Testis (tissue), 3 donors: ENCODE data around the gene ATP13A1. TPM values are rescaled to one million over a fixed set of nuclear protein-coding genes. Genes with fewer than 3 reads are reported as not detected.
"Not testable (repeated sequence)": the region's sequence is repeated elsewhere in the genome, so short reads cannot be mapped to it uniquely, and the experiment has no call there.

Source experiments
- DNase-seq: peaks from one replicate; pipeline ENCODE4 v3.0.0-alpha.2; 2019
- H3K27ac ChIP-seq, 2 donors: fragments of 200-600 bp; sonication (generic); one replicate each; pipeline ENCODE4 v1.5.1; 2019
- H3K27me3 ChIP-seq: fragments of 200-600 bp; sonication (generic); one replicate; pipeline ENCODE4 v1.5.1; 2019
- H3K36me3 ChIP-seq: fragments of 200-600 bp; sonication (generic); one replicate; pipeline ENCODE4 v1.5.1; 2017; ENCODE audit warnings: low read depth; ENCODE audit errors: missing control alignments
- H3K4me1 ChIP-seq: fragments of 200-600 bp; sonication (generic); one replicate; pipeline ENCODE4 v1.5.1; 2019
- H3K4me3 ChIP-seq, 2 donors: fragments of 200-600 bp; sonication (generic); one replicate each; pipeline ENCODE4 v1.5.1; 2017 to 2019
- H3K9me3 ChIP-seq: fragments of 200-600 bp; sonication (generic); one replicate; pipeline ENCODE4 v1.5.1; 2017
- POLR2A ChIP-seq: fragments of 450-650 bp; IDR thresholded peaks from one replicate; pipeline ENCODE4 v1.6.1; 2017; ENCODE audit warnings: antibody characterized with exemption, mild to moderate bottlenecking, moderate library complexity
- WGBS, 2 donors: methylation state at CpG; one replicate each; pipeline ENCODE4 v1.1.5; 2018; 5-methylcytosine and 5-hydroxymethylcytosine counted together
- intact Hi-C: fragments of 100-400 bp; cut with DNase I; formaldehyde crosslinking; loops from one replicate; pipeline ENCODE4 v1.15.1; 2023; ENCODE audit warnings: low total_unique reads
- polyA plus RNA-seq: library from polyadenylated mRNA; stranded (reverse); fragments of 350-450 nt; fragmentation: Illumina TruSeq; extraction: RNeasy Lipid Tissue Mini Kit (QIAGEN cat#74804); gene quantifications from one replicate; pipeline ENCODE4 v1.2.3, GENCODE V29; 2014; ENCODE audit warnings: low read depth, low replicate concordance; ENCODE audit not compliant: insufficient read depth
- total RNA-seq, 2 donors: library from RNA; depleted of rRNA; stranded (reverse); fragments of >200 nt; gene quantifications; one replicate each; pipeline ENCODE4 v1.2.3, GENCODE V29; 2016
- TF ChIP-seq, protein P1 (sequence below), 3 experiments: fragments of 450-650 bp in 2 of 3; fragments of 200-600 bp in 1 of 3; sonication (generic) in 1 of 3; IDR thresholded peaks; one replicate each; pipeline ENCODE4 v1.5.1; 2016 to 2019; ENCODE audit warnings: antibody characterized with exemption in 3 of 3, mild to moderate bottlenecking in 2 of 3, moderate library complexity in 1 of 3

ATP13A1 gene
- total and polyA plus RNA-seq, 3 donors from 2014 or later: 64.1 to 360 (median 292) TPM

DNA sequence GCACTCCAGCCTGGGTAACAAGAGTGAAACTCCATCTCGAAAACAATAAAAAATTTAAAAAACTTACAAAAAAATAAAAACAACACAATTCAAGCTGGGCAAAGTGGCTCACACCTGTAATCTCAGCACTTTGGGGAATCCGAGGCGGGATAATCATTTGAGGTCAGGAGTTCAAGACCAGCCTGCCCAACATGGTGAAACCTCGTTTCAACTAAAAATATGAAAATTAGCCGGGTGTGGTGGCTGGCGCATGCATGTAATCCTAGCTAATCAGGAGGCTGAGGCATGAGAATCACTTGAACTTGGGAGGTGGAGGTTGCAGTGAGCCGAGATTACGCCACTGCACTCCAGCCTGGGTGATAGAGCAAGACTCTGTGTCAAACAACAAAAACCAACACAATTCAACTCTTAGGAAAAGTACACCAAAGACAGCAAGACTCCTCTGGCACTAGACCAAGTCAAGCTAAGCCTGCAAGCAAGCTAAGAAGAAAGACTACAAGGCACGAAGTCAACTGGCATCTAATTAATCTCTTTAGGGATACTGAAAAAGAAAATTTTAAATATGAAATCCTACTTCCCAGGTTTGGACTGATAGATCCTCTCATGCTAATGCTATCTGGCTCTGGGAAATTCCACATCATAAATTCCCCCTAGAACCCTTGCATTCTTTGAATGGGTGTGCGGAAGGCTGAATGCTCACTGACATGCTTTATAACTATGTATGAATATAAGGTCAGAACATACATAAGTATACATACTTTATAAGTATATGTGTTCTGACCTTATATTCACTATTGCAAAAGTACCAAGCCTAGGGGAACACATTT is 52.9 kb downstream of the ATP13A1 start:
- TF ChIP-seq, protein P1, sequence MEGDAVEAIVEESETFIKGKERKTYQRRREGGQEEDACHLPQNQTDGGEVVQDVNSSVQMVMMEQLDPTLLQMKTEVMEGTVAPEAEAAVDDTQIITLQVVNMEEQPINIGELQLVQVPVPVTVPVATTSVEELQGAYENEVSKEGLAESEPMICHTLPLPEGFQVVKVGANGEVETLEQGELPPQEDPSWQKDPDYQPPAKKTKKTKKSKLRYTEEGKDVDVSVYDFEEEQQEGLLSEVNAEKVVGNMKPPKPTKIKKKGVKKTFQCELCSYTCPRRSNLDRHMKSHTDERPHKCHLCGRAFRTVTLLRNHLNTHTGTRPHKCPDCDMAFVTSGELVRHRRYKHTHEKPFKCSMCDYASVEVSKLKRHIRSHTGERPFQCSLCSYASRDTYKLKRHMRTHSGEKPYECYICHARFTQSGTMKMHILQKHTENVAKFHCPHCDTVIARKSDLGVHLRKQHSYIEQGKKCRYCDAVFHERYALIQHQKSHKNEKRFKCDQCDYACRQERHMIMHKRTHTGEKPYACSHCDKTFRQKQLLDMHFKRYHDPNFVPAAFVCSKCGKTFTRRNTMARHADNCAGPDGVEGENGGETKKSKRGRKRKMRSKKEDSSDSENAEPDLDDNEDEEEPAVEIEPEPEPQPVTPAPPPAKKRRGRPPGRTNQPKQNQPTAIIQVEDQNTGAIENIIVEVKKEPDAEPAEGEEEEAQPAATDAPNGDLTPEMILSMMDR (IDR thresholded peaks at IDR 0.05): no peak
- no peak for TF ChIP-seq POLR2A
- intact Hi-C loops: no loop called here
- 79 to 82% methylated on average over 10 of the region's 10 CpGs for WGBS, 2 donors
- H3K27ac ChIP-seq: no peak overlapping the region
- no peaks in the 10 kb centered on the region for H3K9me3 ChIP-seq
- no peaks in the 10 kb centered on the region for H3K36me3 ChIP-seq
- H3K4me1 ChIP-seq: no peaks in the 10 kb centered on the region
- no peaks in the 10 kb centered on the region for H3K27me3 ChIP-seq
- H3K4me3 ChIP-seq: no peak overlapping the region
- DNase-seq: no peak

DNA sequence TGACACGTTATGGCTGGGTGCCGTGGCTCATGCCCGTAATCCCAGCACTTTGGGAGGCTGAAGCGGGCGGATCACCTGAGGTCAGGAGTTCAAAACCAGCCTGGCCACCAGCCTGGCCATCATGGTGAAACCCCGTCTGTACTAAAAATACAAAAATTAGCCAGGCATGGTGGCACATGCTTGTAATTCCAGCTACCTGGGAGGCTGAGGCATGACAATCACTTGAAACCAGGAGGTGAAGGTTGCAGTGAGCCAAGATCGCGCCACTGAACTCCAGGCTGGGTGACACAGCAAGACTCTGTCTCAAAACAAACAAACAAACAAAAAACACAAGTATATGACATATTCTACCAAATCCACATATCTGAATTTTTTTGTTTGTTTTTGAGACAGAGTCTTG is 56.8 kb downstream of the ATP13A1 start:
- H3K9me3 ChIP-seq, H3K4me3 ChIP-seq, DNase-seq, H3K27ac ChIP-seq, H3K27me3 ChIP-seq, intact Hi-C loops, H3K4me1 ChIP-seq, H3K36me3 ChIP-seq: not testable (repeated sequence)
- 94 to 96% methylated on average over 8 of the region's 8 CpGs for WGBS, 2 donors

DNA sequence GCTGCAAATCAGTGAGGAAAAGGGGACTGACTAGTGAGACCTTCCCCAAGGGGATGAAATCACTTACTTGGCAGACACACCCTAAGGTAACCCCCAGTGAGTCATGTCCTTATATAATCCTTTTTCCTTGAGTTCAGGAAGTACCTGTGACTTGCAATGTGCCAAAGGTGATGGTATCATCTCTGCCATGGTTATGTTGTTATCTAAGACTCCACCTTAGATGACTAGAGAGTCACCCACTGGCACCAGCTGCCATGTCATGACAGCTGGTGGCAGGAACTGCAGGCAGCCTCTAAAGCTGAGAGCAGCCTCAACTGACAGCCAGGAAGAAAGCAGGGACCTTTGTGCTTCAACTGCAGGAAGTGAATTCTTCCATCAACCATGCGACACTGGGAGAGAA is 57.5 kb downstream of the ATP13A1 start:
- H3K9me3 ChIP-seq: no peaks in the 10 kb centered on the region
- H3K36me3 ChIP-seq: no peaks in the 10 kb centered on the region
- DNase-seq: no peak
- H3K27ac ChIP-seq: no peak overlapping the region
- 80 to 95% methylated on average over 1 of the region's 1 CpG for WGBS, 2 donors
- intact Hi-C loops: no loop called here
- TF ChIP-seq, protein P1 (IDR thresholded peaks at IDR 0.05): no peak
- TF ChIP-seq POLR2A: no peak
- no peak overlapping the region for H3K4me3 ChIP-seq
- H3K4me1 ChIP-seq: no peaks in the 10 kb centered on the region
- H3K27me3 ChIP-seq: no peaks in the 10 kb centered on the region

DNA sequence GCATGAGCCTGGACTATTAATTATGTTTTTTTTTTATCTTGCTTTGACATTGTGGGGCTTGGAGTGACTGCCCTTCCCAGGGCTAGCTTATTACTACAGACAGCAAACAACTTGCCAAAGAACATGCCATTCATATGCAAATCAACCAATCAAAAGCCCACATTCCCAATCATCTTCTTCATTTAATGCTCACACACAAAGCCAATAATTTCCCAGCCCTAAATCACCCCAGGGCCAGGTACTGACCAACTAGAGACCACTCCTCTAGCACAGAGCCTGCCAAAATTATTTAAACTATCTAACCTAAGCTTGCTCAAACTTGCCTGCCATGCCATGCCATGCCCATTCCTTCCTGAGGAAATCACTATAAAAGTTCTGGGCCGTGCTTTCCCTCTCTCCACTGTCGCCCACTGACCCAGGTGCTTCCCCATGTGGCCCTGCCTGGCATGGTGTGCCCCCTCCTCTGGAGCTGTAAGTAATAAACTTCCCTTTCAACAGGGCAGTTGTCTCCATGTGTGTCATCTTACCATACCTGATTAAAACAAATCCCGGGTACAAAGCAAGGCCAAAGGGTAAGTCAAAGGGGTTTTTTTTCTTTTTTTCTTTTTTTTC is 60.7 kb downstream of the ATP13A1 start:
- no peaks in the 10 kb centered on the region for H3K4me1 ChIP-seq
- TF ChIP-seq, protein P1 (IDR thresholded peaks at IDR 0.05): no peak
- TF ChIP-seq POLR2A: no peak
- intact Hi-C loops: no loop called here
- H3K9me3 ChIP-seq: no peaks in the 10 kb centered on the region
- no peaks in the 10 kb centered on the region for H3K27me3 ChIP-seq
- no peak overlapping the region for H3K27ac ChIP-seq
- 67 to 86% methylated on average over 3 of the region's 3 CpGs for WGBS, 2 donors
- no peak overlapping the region for H3K4me3 ChIP-seq
- no peak for DNase-seq
- no peaks in the 10 kb centered on the region for H3K36me3 ChIP-seq

DNA sequence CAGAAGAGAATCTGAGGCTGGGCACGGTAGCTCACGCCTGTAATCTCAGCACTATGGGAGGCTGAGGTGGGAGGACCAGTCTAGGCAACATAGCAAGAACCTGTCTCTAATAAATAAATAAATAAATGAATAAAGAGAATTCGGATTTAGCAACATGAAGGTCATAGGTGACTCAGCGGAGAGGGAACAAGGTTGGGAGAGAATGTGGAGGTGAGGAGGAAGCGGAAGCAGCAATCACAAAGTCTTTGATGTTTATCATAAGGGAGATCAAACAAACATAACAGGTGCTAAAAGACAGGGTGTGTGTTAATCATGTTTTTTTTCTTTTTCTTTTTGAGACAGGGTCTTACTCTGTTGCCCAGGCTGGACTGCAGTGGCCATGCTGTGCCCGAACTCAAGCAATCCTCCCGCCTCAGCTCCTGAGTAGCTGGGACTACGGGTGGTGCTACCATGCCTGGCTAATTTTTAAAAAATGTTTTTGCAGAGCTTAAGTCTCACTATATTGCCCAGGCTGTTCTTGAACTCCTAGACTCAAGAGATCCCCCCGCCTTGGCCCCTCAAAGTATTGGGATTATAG is 61.3 kb downstream of the ATP13A1 start:
- H3K4me3 ChIP-seq: no peak overlapping the region
- no peaks in the 10 kb centered on the region for H3K4me1 ChIP-seq
- no peaks in the 10 kb centered on the region for H3K27me3 ChIP-seq
- intact Hi-C loops: no loop called here
- no peak for TF ChIP-seq POLR2A
- TF ChIP-seq, protein P1 (IDR thresholded peaks at IDR 0.05): no peak
- H3K36me3 ChIP-seq: no peaks in the 10 kb centered on the region
- no peak overlapping the region for H3K27ac ChIP-seq
- WGBS, 2 donors: 82 to 91% methylated on average over 9 of the region's 9 CpGs
- DNase-seq: no peak
- no peaks in the 10 kb centered on the region for H3K9me3 ChIP-seq
